ENCODE results near the gene TRMT112.
A peak's percentile ranks its signal among the peaks of the same experiment; 100 is the strongest.

The TRMT112 gene

DNA sequence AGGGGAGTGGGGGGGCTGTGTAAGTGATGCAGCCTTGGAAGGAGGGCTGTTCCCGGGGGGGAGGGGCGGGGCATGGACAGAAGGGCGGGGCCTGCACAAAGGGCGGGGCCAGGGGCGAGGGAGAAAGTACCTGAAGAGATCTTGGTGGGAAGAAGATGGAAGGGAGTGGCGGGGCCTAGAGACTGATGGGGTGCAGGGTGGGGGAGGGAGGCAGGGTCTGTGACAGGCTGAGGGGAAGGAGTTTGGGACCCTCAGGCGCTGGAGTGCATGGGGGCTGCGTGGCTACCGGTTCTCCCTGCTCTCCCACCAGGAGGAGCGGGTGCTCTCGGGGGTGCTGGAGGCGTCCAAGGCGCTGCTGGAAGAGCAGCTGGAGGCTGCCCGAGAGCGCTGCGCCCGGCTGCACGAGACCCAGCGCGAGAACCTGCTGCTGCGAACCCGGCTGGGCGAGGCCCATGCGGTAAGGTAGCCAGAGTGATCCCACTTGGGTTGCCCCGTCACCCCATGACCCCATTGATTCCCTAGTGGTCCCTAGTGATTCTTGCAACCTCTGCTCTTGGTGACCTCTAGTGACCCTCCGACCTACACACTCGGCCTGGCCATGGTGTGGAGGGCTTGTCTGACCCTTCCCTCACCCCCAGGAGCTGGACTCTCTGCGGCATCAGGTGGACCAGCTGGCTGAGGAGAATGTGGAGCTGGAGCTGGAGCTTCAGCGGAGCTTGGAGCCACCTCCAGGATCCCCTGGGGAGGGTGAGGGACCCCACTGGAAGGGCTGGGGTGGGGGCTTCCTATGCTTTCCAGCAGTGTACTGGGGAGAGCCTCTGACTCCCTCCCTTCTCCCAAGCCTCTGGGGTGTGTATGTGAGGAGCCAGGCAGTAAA is 25.7 kb upstream of the TRMT112 start:
- DNase-seq (ENCODE audit: insufficient read length, low spot score), result no peak
- TF ChIP-seq PAX5 (IDR thresholded peaks at IDR 0.05; ENCODE audit: insufficient read depth, low read length, severe bottlenecking) (no peak), SPI1 (IDR thresholded peaks at IDR 0.05; ENCODE audit: low read depth, low read length) (no peak), TAF1 (IDR thresholded peaks at IDR 0.05; ENCODE audit: low read depth, low read length) (no peak), POU2F2 (IDR thresholded peaks at IDR 0.05; ENCODE audit: low read depth, low read length) (no peak), POLR2AphosphoS5 (IDR thresholded peaks at IDR 0.05; ENCODE audit: low read depth, low read length) (no peak), POLR2A (IDR thresholded peaks at IDR 0.05; ENCODE audit: low read depth, low read length) (no peak)
- FAIRE-seq, result no peak

DNA sequence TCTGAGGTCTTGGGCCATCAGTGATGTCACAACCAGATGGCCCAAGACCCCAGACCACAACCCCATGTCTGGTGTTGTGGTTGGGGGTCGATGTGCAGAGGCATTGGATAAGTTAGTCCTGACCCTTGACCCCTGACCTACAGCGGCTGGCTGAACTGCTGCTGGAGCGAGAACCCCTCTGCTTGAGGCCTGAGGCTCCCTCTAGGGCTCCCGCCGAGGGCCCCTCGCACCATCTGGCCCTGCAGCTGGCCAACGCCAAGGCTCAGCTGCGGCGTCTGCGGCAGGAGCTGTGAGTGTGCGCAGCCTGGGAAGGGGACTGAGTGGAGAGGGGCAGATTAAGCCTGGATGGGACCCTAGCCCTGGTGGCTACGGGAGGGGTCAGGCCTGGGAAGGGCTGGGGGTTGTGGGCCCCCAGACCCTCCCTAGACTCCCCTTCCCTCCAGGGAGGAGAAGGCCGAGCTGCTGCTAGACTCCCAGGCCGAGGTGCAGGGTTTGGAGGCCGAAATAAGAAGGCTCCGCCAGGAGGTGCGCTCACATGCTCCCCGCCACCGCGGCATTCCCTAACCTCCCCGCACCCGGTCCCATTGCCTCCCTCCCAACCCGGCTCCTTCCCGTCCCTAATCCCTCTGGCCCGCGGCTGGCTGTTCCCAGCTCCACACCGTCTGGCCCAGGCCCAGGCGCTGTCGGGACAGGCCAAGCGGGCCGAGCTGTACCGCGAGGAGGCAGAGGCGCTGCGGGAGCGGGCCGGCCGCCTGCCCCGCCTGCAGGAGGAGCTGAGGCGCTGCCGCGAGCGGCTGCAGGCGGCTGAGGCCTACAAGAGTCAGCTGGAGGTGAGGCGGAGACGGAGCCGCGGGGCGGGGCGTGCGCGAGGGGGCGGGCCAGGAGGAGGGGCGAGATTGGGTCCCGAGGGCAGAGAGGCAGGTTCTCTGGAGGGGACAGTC is 24.8 kb upstream of the TRMT112 start:
- FAIRE-seq (peak; percentile 89), DNase-seq (ENCODE audit: insufficient read length, low spot score) (peak; percentile 100)
- TF ChIP-seq POLR2AphosphoS5 (IDR thresholded peaks at IDR 0.05; ENCODE audit: low read depth, low read length) (no peak), POLR2A (IDR thresholded peaks at IDR 0.05; ENCODE audit: low read depth, low read length) (no peak), PAX5 (IDR thresholded peaks at IDR 0.05; ENCODE audit: insufficient read depth, low read length, severe bottlenecking) (no peak), POU2F2 (IDR thresholded peaks at IDR 0.05; ENCODE audit: low read depth, low read length) (no peak), TAF1 (IDR thresholded peaks at IDR 0.05; ENCODE audit: low read depth, low read length) (no peak), SPI1 (IDR thresholded peaks at IDR 0.05; ENCODE audit: low read depth, low read length) (no peak)

DNA sequence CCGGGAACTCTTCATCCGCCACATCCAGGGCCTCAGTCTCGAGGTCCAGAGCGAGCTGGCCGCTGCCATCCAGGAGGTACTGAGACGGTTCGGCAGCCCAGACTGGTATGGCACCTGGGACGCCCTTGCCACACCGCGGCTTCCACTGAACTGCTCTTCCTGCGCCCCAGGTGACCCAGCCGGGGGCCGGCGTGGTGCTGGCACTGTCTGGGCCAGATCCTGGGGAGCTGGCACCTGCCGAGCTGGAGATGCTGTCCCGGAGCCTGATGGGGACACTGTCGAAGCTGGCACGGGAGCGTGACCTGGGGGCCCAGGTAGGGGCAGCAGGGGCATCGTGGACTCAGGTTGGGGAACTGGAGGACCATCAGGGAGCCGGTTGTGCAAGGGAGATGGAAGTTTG is 24.1 kb upstream of the TRMT112 start:
- TF ChIP-seq SPI1 (IDR thresholded peaks at IDR 0.05; ENCODE audit: low read depth, low read length) (no peak), POU2F2 (IDR thresholded peaks at IDR 0.05; ENCODE audit: low read depth, low read length) (no peak), PAX5 (IDR thresholded peaks at IDR 0.05; ENCODE audit: insufficient read depth, low read length, severe bottlenecking) (no peak), POLR2A (IDR thresholded peaks at IDR 0.05; ENCODE audit: low read depth, low read length) (no peak), TAF1 (IDR thresholded peaks at IDR 0.05; ENCODE audit: low read depth, low read length) (no peak), POLR2AphosphoS5 (IDR thresholded peaks at IDR 0.05; ENCODE audit: low read depth, low read length) (no peak)
- FAIRE-seq (no peak), DNase-seq (ENCODE audit: insufficient read length, low spot score) (no peak)

DNA sequence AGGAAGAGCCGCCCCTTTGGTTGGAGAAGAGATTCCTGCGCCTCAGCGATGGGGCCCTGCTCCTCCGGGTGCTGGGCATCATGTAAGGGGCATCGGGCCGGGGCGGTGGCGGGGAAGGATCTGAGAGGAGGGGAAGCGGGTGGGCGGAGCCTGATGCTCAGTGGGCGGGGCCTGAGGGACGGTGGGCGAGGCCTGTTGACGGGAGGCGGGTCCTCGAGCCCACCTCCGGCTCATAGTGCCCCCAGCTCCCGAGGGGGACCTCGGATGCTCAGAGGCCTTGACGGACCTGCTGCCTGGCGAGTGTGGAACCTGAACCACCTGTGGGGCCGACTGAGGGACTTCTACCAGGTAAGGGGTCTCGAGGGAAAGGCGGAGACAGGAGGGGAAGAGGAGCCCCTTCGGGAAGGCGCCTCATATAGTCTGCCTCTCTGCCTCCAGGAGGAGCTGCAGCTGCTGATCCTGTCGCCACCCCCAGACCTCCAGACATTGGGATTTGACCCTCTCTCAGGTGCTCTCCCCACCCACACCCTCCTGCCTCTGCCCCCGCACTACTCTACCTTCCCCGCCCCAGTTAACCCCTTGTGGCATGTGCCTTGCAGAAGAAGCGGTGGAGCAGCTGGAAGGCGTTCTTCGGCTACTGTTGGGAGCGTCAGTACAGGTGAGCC is 23.4 kb upstream of the TRMT112 start:
- DNase-seq (ENCODE audit: insufficient read length, low spot score) (no peak), FAIRE-seq (peak; percentile 89)
- no peak for TF ChIP-seq TAF1 (IDR thresholded peaks at IDR 0.05; ENCODE audit: low read depth, low read length)
- TF ChIP-seq POLR2A (IDR thresholded peaks at IDR 0.05; ENCODE audit: low read depth, low read length), result no peak
- TF ChIP-seq POLR2AphosphoS5 (IDR thresholded peaks at IDR 0.05; ENCODE audit: low read depth, low read length), result no peak
- no peak for TF ChIP-seq PAX5 (IDR thresholded peaks at IDR 0.05; ENCODE audit: insufficient read depth, low read length, severe bottlenecking)
- TF ChIP-seq SPI1 (IDR thresholded peaks at IDR 0.05; ENCODE audit: low read depth, low read length), result no peak
- no peak for TF ChIP-seq POU2F2 (IDR thresholded peaks at IDR 0.05; ENCODE audit: low read depth, low read length)

DNA sequence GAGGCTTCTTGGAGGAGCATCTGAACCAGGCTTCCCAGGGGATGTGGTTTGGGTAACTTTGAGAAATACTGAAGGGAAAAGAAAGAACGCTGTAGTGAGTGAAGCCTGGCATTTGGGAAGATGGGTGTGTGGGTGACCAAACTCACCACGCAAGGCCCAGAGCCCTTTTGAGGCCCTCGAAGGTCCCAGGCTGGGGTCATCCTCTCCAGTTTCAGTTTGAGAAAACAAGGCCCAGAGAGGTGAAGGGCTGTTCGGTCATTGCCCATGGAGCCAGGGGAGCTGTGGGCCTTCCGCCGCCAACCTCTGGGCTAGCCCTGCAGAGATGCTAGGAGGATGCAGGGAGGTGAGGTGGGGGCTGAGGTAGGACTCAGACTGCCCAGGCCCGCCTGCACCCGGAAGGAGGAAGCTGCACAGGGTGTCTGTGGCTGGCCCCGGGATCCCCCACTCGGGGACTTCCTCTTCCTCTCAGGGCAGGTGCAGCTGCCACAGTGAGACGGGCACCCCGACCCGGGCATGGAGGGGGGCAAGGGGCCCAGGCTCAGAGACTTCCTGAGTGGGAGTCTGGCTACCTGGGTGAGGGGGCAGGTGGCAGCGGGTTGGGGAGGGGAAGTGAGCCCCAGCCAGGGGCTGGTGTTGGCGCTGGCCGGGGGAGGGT is 22.5 kb upstream of the TRMT112 start, which contains the start of gene CCDC88B:
Gene CCDC88B, plus strand, starts transcription at position 451 of the 655 bp plus-strand sequence. Its CDS starts 63 bp downstream, at position 514.
- FAIRE-seq, result peak; percentile 51
- TF ChIP-seq POU2F2 (IDR thresholded peaks at IDR 0.05; ENCODE audit: low read depth, low read length) (peak; percentile 16; the same call in 1 of the 2 replicates), SPI1 (IDR thresholded peaks at IDR 0.05; ENCODE audit: low read depth, low read length) (peak; percentile 89), POLR2AphosphoS5 (IDR thresholded peaks at IDR 0.05; ENCODE audit: low read depth, low read length) (peak; percentile 71), POLR2A (IDR thresholded peaks at IDR 0.05; ENCODE audit: low read depth, low read length) (peak; percentile 49; the same call in 1 of the 2 replicates), TAF1 (IDR thresholded peaks at IDR 0.05; ENCODE audit: low read depth, low read length) (0 out of 2 replicates have a peak, but pooled peaks have one; percentile 33), PAX5 (IDR thresholded peaks at IDR 0.05; ENCODE audit: insufficient read depth, low read length, severe bottlenecking) (no peak)
- peak; percentile 86 for DNase-seq (ENCODE audit: insufficient read length, low spot score)

DNA sequence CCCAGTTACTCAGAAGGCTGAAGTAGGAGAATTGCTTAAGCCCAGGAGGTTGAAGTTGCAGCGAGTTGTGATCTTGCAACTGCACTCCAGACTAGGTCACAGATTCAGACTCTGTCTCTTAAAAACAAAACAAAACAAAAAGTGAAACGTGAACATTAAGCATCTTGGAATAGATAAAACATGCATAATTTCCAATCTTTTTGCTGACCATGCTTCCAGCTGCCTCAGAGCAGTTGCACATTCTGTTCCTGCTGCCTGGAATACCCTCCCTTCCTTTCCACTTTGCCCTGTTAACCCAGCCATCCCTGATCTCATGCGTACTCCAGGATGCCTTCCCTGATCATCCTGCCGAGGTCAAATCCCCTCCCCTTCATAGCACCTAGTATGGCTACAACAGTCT is 21.9 kb upstream of the TRMT112 start:
- TF ChIP-seq POU2F2 (IDR thresholded peaks at IDR 0.05; ENCODE audit: low read depth, low read length), result no peak
- TF ChIP-seq POLR2AphosphoS5 (IDR thresholded peaks at IDR 0.05; ENCODE audit: low read depth, low read length), result no peak
- no peak for TF ChIP-seq PAX5 (IDR thresholded peaks at IDR 0.05; ENCODE audit: insufficient read depth, low read length, severe bottlenecking)
- no peak for TF ChIP-seq SPI1 (IDR thresholded peaks at IDR 0.05; ENCODE audit: low read depth, low read length)
- no peak for TF ChIP-seq POLR2A (IDR thresholded peaks at IDR 0.05; ENCODE audit: low read depth, low read length)
- TF ChIP-seq TAF1 (IDR thresholded peaks at IDR 0.05; ENCODE audit: low read depth, low read length), result no peak
- no peak for FAIRE-seq
- DNase-seq (ENCODE audit: insufficient read length, low spot score), result no peak

DNA sequence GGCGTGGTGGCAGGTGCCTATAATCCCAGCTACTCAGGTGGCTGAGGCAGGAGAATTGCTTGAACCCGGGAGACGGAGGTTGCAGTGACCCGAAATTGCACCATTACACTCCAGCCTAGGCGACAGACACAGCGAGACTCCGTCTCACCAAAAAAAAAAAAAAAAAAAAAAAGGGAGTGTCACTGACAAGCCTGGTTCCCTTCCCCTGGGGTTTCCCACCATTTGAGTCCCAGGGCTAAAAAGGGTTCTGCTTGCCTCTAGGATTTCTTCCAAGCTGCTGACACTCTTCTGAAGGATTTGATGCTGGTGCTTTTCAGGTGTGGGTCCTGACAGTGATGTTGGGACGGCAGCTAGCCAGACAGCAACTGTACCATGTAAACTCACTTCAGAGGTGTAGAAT is 21.4 kb upstream of the TRMT112 start:
- FAIRE-seq (no peak), DNase-seq (ENCODE audit: insufficient read length, low spot score) (no peak)
- TF ChIP-seq SPI1 (IDR thresholded peaks at IDR 0.05; ENCODE audit: low read depth, low read length) (no peak), POLR2A (IDR thresholded peaks at IDR 0.05; ENCODE audit: low read depth, low read length) (no peak), TAF1 (IDR thresholded peaks at IDR 0.05; ENCODE audit: low read depth, low read length) (no peak), PAX5 (IDR thresholded peaks at IDR 0.05; ENCODE audit: insufficient read depth, low read length, severe bottlenecking) (no peak), POU2F2 (IDR thresholded peaks at IDR 0.05; ENCODE audit: low read depth, low read length) (no peak), POLR2AphosphoS5 (IDR thresholded peaks at IDR 0.05; ENCODE audit: low read depth, low read length) (no peak)
